PC-9 (cell line): ENCODE data around the gene SEC16A. TPM values are rescaled to one million over a fixed set of nuclear protein-coding genes. Genes with fewer than 3 reads are reported as not detected.
A peak's percentile ranks its signal among the peaks of the same experiment; 100 is the strongest.

Experiments
- BruUV-seq: library from RNA; stranded (reverse); fragments of 400-500 nt; replicated peaks from 2 replicates; lab custom pipeline; 2021; lab: Mats Ljungman, UMichigan
- CTCF ChIA-PET: fragments of 300-600 bp; sonication (Branson Sonifier 250); formaldehyde crosslinking; loops from one replicate; lab custom pipeline; 2022; ENCODE audit warnings: antibody characterized with exemption; lab: Charles Lee
- POLR2A ChIA-PET: fragments of 300-600 bp; sonication (Branson Sonifier 250); formaldehyde crosslinking; loops from one replicate; lab custom pipeline; 2022; ENCODE audit warnings: antibody characterized with exemption; ENCODE audit not compliant: unreplicated experiment; lab: Charles Lee
- DNase-seq, 2 experiments: peaks; one replicate each; pipeline versions ENCODE4 v3.0.0 to v3.0.0-alpha.2; 2015 to 2022; ENCODE audit warnings: mixed read lengths in 1 of 2
- H2AFZ ChIP-seq: fragments of 200-600 bp; sonication (generic); 2 replicates; pipeline ENCODE4 v1.8.1; 2017; ENCODE audit warnings: antibody characterized with exemption
- H3F3A ChIP-seq: fragments of 200-600 bp; sonication (generic); 2 replicates; pipeline ENCODE4 v1.8.1; 2017; ENCODE audit warnings: antibody characterized with exemption, mild to moderate bottlenecking, low read depth; ENCODE audit not compliant: insufficient read depth
- H3K27ac ChIP-seq: fragments of 200-600 bp; sonication (generic); 2 replicates; pipeline ENCODE4 v1.6.1; 2016; ENCODE audit warnings: mixed run types
- H3K27me3 ChIP-seq: fragments of 200-600 bp; sonication (generic); 2 replicates; pipeline ENCODE4 v1.6.1; 2016; ENCODE audit warnings: low read depth, mixed run types; ENCODE audit not compliant: insufficient read depth
- H3K36me3 ChIP-seq: fragments of 200-600 bp; sonication (generic); 2 replicates; pipeline ENCODE4 v1.6.1; 2016; ENCODE audit warnings: low read depth, mixed run types
- H3K4me1 ChIP-seq: fragments of 200-600 bp; sonication (generic); replicated peaks from 2 replicates; pipeline ENCODE4 v1.6.1; 2016; ENCODE audit warnings: mixed run types; ENCODE audit not compliant: insufficient read depth
- H3K4me2 ChIP-seq: fragments of 200-600 bp; sonication (generic); 2 replicates; pipeline ENCODE4 v1.6.1; 2017; ENCODE audit warnings: mixed run types
- H3K4me3 ChIP-seq: fragments of 200-600 bp; sonication (generic); 2 replicates; pipeline ENCODE4 v1.6.1; 2016; ENCODE audit warnings: mixed run types
- H3K79me2 ChIP-seq: fragments of 200-600 bp; sonication (generic); 2 replicates; pipeline ENCODE4 v1.6.1; 2017; ENCODE audit warnings: low read depth, mixed run types
- H3K9me2 ChIP-seq: fragments of 200-600 bp; sonication (generic); 2 replicates; pipeline ENCODE4 v1.8.1; 2017; ENCODE audit warnings: mild to moderate bottlenecking; ENCODE audit not compliant: insufficient read depth
- H3K9me3 ChIP-seq: fragments of 200-600 bp; sonication (generic); 2 replicates; pipeline ENCODE4 v1.8.1; 2016; ENCODE audit warnings: low read depth; ENCODE audit not compliant: insufficient read depth
- H4K20me1 ChIP-seq: fragments of 200-600 bp; sonication (generic); 2 replicates; pipeline ENCODE4 v1.8.1; 2017; ENCODE audit not compliant: insufficient read depth
- EZH2 ChIP-seq: fragments of 200-600 bp; sonication (generic); IDR thresholded peaks from 2 replicates; pipeline ENCODE4 v1.8.0; 2017; ENCODE audit warnings: antibody characterized with exemption, low read depth
- intact Hi-C: fragments of 100-400 bp; cut with micrococcal nuclease; formaldehyde crosslinking; loops from one replicate; pipeline ENCODE4 v1.10.0; 2022; ENCODE audit not compliant: unreplicated experiment
- total RNA-seq: library from RNA; stranded (reverse); gene quantifications from 2 replicates; pipeline ENCODE4 v1.2.3, GENCODE V29; 2021
- TF ChIP-seq, protein P1 (sequence below): fragments of 200-600 bp; sonication (generic); conservative IDR thresholded peaks from 2 replicates; pipeline ENCODE4 v1.6.1; 2017; ENCODE audit warnings: mixed run types, antibody characterized with exemption, mild to moderate bottlenecking, moderate library complexity

SEC16A gene
- total RNA-seq, 1 experiment from 2014 or later: 81.8 TPM

DNA sequence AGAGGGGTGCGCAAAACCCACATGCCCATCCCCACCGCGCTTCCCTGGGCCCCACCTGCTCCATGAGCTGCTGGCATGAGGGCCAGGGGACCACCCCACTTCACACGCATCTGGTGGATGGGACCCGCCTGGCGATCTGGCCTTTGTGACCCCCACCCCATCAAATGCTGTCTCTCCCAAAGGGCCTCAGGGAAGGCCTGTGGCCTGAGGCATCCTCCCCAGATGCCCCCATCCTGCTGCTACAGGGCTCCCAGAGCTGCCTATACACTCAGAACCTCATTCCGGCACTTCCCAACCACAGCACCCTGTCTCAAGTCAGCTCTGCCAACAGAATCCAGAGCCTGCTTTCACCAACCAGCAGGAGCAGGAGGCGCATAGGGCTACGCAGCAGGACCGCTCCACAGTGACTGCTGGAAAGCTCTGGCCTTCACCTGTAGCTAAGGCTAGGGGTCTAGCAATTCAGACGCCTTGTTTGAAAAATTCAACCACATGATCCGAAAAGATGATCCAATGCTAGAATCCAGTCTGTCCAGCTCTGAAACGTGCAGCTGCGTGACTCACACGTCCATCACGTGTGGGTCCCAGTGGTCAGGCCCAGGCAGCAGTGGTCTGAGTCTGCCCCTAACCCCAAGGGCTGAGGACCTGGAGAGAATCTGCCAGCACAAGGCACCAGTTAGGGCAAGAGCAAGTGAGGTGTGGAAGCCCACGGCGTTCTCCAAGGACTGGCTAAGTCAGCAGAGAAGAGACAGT is 81.5 kb downstream of the SEC16A start:
- H4K20me1 ChIP-seq: peaks cover 11% of the 10 kb centered on the region
- H3K4me2 ChIP-seq: no peak overlapping the region
- no peaks in the 10 kb centered on the region for H3K9me2 ChIP-seq
- H2AFZ ChIP-seq: no peak overlapping the region
- peaks cover 17% of the 10 kb centered on the region; the same call in 1 of the 2 replicates for H3F3A ChIP-seq
- TF ChIP-seq, protein P1, sequence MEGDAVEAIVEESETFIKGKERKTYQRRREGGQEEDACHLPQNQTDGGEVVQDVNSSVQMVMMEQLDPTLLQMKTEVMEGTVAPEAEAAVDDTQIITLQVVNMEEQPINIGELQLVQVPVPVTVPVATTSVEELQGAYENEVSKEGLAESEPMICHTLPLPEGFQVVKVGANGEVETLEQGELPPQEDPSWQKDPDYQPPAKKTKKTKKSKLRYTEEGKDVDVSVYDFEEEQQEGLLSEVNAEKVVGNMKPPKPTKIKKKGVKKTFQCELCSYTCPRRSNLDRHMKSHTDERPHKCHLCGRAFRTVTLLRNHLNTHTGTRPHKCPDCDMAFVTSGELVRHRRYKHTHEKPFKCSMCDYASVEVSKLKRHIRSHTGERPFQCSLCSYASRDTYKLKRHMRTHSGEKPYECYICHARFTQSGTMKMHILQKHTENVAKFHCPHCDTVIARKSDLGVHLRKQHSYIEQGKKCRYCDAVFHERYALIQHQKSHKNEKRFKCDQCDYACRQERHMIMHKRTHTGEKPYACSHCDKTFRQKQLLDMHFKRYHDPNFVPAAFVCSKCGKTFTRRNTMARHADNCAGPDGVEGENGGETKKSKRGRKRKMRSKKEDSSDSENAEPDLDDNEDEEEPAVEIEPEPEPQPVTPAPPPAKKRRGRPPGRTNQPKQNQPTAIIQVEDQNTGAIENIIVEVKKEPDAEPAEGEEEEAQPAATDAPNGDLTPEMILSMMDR: no peak
- TF ChIP-seq EZH2: no peak
- intact Hi-C loops: loop anchor here (2.0 kb wide), 1 partner anchor 229 kb away; no protein-coding TSS in a partner anchor
- ChIA-PET POLR2A (interaction anchor here (0.5 kb wide), 1 partner anchor 29 kb away, joined by 3 read pairs; no protein-coding TSS in a partner anchor), CTCF (interaction anchor here (0.5 to 1.0 kb wide), 3 partner anchors 56 to 292 kb away, joined by 3 to 5 read pairs (median 3); no protein-coding TSS in a partner anchor)
- no peak overlapping the region for H3K4me3 ChIP-seq
- H3K79me2 ChIP-seq: peaks cover 23% of the 10 kb centered on the region
- DNase-seq: no peak
- H3K4me1 ChIP-seq: peaks cover 13% of the 10 kb centered on the region
- peaks cover 5% of the 10 kb centered on the region; the same call in 1 of the 2 replicates for H3K36me3 ChIP-seq
- no peaks in the 10 kb centered on the region for H3K9me3 ChIP-seq
- no peaks in the 10 kb centered on the region for H3K27me3 ChIP-seq
- H3K27ac ChIP-seq: no peak overlapping the region
- no TSS peak for BruUV-seq

DNA sequence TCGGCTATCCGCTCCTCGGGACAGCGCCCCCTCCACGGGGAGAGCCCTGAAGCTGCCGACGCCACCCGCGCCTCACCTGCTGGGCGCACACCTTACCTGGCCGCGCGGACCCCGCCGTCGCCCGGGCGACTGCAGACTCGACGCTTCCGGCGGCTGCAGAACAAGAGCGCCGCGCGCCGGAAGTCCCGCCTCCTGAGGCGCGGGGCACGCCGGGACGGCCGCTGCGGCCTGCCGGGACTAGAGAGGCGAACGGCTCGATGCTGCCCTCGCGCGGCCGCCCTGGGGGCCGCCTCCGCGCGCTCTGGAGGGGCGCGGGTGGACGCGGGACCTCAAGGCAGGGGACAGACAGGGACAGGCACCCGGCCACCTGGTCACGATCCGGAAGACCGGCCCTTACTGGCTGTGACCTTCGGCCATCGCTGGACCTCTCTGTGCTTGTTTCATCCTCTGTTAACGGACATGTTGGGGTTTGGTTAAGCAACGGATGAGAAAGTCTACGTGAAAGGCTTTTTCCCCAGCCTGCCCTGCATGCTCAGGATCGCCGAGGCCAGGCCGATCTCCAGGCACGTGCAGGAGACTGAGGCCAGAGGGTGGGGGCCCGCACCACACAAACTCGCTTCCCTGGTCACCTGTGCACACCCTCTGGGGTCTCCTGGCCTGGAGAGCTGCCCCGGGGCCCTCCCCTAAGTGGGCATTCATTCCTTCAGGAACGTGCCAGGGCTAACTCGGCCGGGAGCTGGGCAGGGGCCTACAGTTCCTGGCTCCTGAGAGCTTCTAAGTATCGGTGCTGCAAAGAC is 82.6 kb downstream of the SEC16A start, which contains the start of gene SNAPC4:
Gene SNAPC4, minus strand, starts transcription at position 133 of the 797 bp plus-strand sequence. CDS start 1,742 bp downstream, outside the sequence.
- H3K27me3 ChIP-seq: no peaks in the 10 kb centered on the region
- peak within 1 kb of the TSS; percentile 77 for H2AFZ ChIP-seq
- no peaks in the 10 kb centered on the region for H3K9me2 ChIP-seq
- H3F3A ChIP-seq: peaks cover 8% of the 10 kb centered on the region; the same call in 1 of the 2 replicates
- ChIA-PET POLR2A (interaction anchor here (0.6 kb wide), 1 partner anchor 122 kb away, joined by 3 read pairs; no protein-coding TSS in a partner anchor), CTCF (interaction anchor here (0.8 kb wide), 1 partner anchor 55 kb away, joined by 3 read pairs; no protein-coding TSS in a partner anchor)
- peak; percentile 76 to 91 for DNase-seq
- H3K27ac ChIP-seq: no peak within 1 kb of the TSS
- H3K9me3 ChIP-seq: no peaks in the 10 kb centered on the region
- H3K79me2 ChIP-seq: peaks cover 23% of the 10 kb centered on the region
- TF ChIP-seq, protein P1: peak; percentile 85
- no peak for TF ChIP-seq EZH2
- peak within 1 kb of the TSS; percentile 100 for H3K4me3 ChIP-seq
- peaks cover 11% of the 10 kb centered on the region for H4K20me1 ChIP-seq
- intact Hi-C loops: loop anchor here (1.0 to 2.0 kb wide), 4 partner anchors 54 to 231 kb away; no protein-coding TSS in a partner anchor
- peak within 1 kb of the TSS; percentile 97 for H3K4me2 ChIP-seq
- no peaks in the 10 kb centered on the region; the same call in 1 of the 2 replicates for H3K36me3 ChIP-seq
- peaks cover 13% of the 10 kb centered on the region for H3K4me1 ChIP-seq
- no TSS peak for BruUV-seq
